Vagina (tissue), 2 donors: ENCODE measurements around the gene SEMA3D. TPM values are rescaled to one million over a fixed set of nuclear protein-coding genes. Genes with fewer than 3 reads are reported as not detected.

Source experiments
- DNase-seq, 2 donors: peaks; one replicate each; pipeline ENCODE4 v3.0.0-alpha.2; 2017; ENCODE audit errors: extremely low spot score in 2 of 2
- H3K27ac ChIP-seq: fragments of 200-600 bp; sonication (generic); one replicate; pipeline ENCODE4 v1.5.1; 2019
- H3K27me3 ChIP-seq: fragments of 200-600 bp; sonication (generic); one replicate; pipeline ENCODE4 v1.5.1; 2019
- H3K36me3 ChIP-seq, 2 donors: fragments of 200-600 bp; sonication (generic); one replicate each; pipeline ENCODE4 v1.5.1; 2017 to 2019
- H3K4me1 ChIP-seq: fragments of 200-600 bp; sonication (generic); one replicate; pipeline ENCODE4 v1.5.1; 2019
- H3K4me3 ChIP-seq, 2 donors: fragments of 200-600 bp; sonication (generic); 1 replicate in 1 of 2; 2 replicates in 1 of 2; pipeline ENCODE4 v1.5.1; 2016 to 2019
- H3K9me3 ChIP-seq: fragments of 200-600 bp; sonication (generic); one replicate; pipeline ENCODE4 v1.5.1; 2019
- POLR2A ChIP-seq, 2 donors: fragments of 450-650 bp; IDR thresholded peaks; one replicate each; pipeline ENCODE4 v1.6.1; 2017; ENCODE audit warnings: antibody characterized with exemption in 2 of 2, mild to moderate bottlenecking in 2 of 2, moderate library complexity in 2 of 2
- POLR2AphosphoS5 ChIP-seq, 2 donors: sonication (generic); formaldehyde crosslinking; IDR thresholded peaks; one replicate each; pipeline ENCODE4 v1.9.0; 2017; ENCODE audit warnings: antibody characterized with exemption in 2 of 2, mild to moderate bottlenecking in 2 of 2, low read depth in 1 of 2; ENCODE audit not compliant: insufficient read depth in 1 of 2
- intact Hi-C: fragments of 100-400 bp; cut with DNase I; formaldehyde crosslinking; loops from one replicate; pipeline ENCODE4 v1.15.1; 2023
- total RNA-seq: library from RNA; depleted of rRNA; stranded (reverse); fragments of >200 nt; gene quantifications from one replicate; pipeline ENCODE4 v1.2.3, GENCODE V29; 2016
- TF ChIP-seq, protein P1 (sequence below), 3 experiments: fragments of 450-650 bp in 2 of 3; fragments of 200-600 bp in 1 of 3; sonication (generic) in 1 of 3; IDR thresholded peaks; one replicate each; pipeline ENCODE4 v1.5.1; 2017 to 2019; ENCODE audit warnings: antibody characterized with exemption in 3 of 3, mild to moderate bottlenecking in 2 of 3, moderate library complexity in 2 of 3

Gene SEMA3D
- total RNA-seq, 1 donor from 2014 or later = 2.2 TPM

DNA sequence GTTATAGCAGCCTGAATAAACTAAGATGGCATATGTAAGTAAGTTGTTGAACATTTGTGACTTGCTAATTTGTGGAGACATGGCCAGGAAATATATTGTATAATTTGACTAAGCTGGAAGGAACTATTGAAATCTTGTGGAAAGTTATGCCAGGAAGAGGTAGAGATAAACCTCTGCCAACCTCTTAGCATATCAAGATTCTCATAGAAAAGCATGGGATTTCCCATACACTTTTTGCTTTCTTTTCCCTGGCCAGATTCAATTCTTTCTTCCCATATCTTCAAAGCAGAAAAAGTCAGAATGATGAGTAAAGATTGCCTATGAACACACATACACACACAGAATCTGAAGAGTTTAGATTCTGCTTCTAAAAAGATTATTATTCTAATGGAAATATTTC is 216.2 kb downstream of the SEMA3D start:
- intact Hi-C loops = no loop called here

DNA sequence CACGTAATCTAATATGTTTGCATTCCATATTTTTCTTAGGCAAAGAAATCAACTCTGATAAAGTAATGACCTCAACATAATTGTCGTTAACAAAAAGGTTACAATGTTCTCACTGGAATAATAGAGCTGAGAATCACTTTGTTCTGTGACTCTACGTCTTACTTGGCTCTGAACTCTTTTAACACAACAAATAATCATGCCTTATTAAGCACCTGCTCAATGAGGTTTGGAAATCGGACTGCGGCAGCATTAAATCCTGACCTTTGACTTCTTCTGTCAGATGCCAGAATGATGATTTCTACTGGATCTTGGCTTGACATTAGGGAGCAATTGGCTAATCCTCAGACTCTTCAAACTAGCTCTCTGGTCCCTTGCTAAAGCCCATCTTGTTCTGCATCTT is 233.6 kb downstream of the SEMA3D start:
- TF ChIP-seq, protein P1, sequence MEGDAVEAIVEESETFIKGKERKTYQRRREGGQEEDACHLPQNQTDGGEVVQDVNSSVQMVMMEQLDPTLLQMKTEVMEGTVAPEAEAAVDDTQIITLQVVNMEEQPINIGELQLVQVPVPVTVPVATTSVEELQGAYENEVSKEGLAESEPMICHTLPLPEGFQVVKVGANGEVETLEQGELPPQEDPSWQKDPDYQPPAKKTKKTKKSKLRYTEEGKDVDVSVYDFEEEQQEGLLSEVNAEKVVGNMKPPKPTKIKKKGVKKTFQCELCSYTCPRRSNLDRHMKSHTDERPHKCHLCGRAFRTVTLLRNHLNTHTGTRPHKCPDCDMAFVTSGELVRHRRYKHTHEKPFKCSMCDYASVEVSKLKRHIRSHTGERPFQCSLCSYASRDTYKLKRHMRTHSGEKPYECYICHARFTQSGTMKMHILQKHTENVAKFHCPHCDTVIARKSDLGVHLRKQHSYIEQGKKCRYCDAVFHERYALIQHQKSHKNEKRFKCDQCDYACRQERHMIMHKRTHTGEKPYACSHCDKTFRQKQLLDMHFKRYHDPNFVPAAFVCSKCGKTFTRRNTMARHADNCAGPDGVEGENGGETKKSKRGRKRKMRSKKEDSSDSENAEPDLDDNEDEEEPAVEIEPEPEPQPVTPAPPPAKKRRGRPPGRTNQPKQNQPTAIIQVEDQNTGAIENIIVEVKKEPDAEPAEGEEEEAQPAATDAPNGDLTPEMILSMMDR (IDR thresholded peaks at IDR 0.05) = no peak
- TF ChIP-seq POLR2A (IDR thresholded peaks at IDR 0.05) (no peak), POLR2AphosphoS5 (IDR thresholded peaks at IDR 0.05; ENCODE audit: insufficient read depth in 1 of 2, low read depth in 1 of 2) (no peak)
- H3K27ac ChIP-seq = no peak overlapping the region
- H3K4me1 ChIP-seq = no peaks in the 10 kb centered on the region
- DNase-seq = no peak
- H3K36me3 ChIP-seq = no peaks in the 10 kb centered on the region
- no peak overlapping the region for H3K4me3 ChIP-seq
- no peaks in the 10 kb centered on the region for H3K9me3 ChIP-seq
- no peaks in the 10 kb centered on the region for H3K27me3 ChIP-seq
- intact Hi-C loops = no loop called here

More for the DNA sequence above, 216.2 kb downstream of the SEMA3D start:
- no peak for DNase-seq
- no peak overlapping the region for H3K4me3 ChIP-seq
- TF ChIP-seq POLR2AphosphoS5 (IDR thresholded peaks at IDR 0.05; ENCODE audit: insufficient read depth in 1 of 2, low read depth in 1 of 2) (no peak), POLR2A (IDR thresholded peaks at IDR 0.05) (no peak)
- TF ChIP-seq, protein P1 (IDR thresholded peaks at IDR 0.05) = no peak
- no peaks in the 10 kb centered on the region for H3K36me3 ChIP-seq
- no peaks in the 10 kb centered on the region for H3K9me3 ChIP-seq
- H3K27ac ChIP-seq = no peak overlapping the region
- no peaks in the 10 kb centered on the region for H3K4me1 ChIP-seq
- no peaks in the 10 kb centered on the region for H3K27me3 ChIP-seq

DNA sequence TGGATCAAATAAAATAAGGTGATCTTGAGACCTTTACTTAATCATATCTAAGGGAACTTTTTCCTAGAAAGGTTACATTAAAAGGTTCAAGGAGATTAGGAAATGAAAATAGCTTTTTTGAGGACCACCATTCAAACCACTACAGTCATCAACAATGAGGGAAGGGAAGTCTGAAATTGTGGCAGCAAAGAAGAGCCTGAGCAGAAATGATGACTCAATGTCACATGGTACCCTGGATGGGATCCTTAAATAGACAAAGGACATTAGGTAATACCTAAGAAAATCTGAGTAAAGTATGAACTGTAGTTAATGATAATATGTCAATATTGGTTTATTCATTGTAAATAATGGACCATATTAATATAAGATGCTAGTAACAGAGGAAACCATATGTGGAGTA is 236.0 kb downstream of the SEMA3D start:
- Histone ChIP-seq H3K27ac (no peak overlapping the region), H3K36me3 (no peaks in the 10 kb centered on the region), H3K9me3 (no peaks in the 10 kb centered on the region), H3K4me3 (no peak overlapping the region), H3K4me1 (no peaks in the 10 kb centered on the region), H3K27me3 (no peaks in the 10 kb centered on the region)
- intact Hi-C loops = no loop called here
- DNase-seq = no peak
- TF ChIP-seq, protein P1 (IDR thresholded peaks at IDR 0.05) = no peak
- TF ChIP-seq POLR2A (IDR thresholded peaks at IDR 0.05) = no peak
- no peak for TF ChIP-seq POLR2AphosphoS5 (IDR thresholded peaks at IDR 0.05; ENCODE audit: insufficient read depth in 1 of 2, low read depth in 1 of 2)

DNA sequence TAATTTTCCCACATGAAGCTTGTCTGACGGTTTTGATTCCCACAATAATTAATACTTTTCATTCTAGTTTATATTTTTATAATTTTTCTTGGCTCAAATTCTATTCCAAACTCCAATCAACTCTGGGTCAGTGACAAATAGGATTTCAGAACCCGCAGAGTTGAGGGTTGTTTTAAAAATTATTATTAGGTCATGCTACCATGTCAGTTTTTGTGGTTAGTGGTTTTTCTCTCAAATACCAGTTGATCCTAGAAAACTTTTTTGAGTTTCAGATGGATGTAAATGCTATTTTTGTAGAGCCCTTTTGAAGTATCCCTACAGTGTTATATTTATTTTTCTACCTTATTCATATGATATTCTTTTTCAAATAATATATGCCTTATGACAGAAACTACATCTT is 237.4 kb downstream of the SEMA3D start:
- Histone ChIP-seq H3K27ac (no peak overlapping the region), H3K4me3 (no peak overlapping the region), H3K36me3 (no peaks in the 10 kb centered on the region), H3K9me3 (no peaks in the 10 kb centered on the region), H3K27me3 (no peaks in the 10 kb centered on the region), H3K4me1 (no peaks in the 10 kb centered on the region)
- no peak for DNase-seq
- TF ChIP-seq POLR2AphosphoS5 (IDR thresholded peaks at IDR 0.05; ENCODE audit: insufficient read depth in 1 of 2, low read depth in 1 of 2) (no peak), POLR2A (IDR thresholded peaks at IDR 0.05) (no peak)
- TF ChIP-seq, protein P1 (IDR thresholded peaks at IDR 0.05) = no peak
- intact Hi-C loops = no loop called here

DNA sequence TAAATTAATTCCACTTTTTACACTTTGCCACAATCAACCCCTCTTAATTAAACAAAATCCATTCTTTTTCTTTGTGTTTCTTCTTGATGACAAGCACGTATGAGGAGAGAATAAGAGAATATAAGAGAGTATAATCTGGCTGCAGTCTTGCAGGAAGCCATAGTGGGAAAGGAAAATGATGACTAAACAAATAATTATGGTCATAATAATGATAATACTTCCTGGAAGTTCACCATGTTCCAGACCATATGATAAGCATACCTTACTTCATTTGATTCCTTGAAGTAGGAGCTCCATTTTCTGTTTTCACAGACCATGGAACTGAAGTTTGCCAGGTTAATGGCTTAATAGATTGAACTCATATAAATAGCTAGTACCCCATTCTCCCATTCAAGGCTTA is 237.8 kb downstream of the SEMA3D start:
- DNase-seq = no peak
- intact Hi-C loops = no loop called here
- H3K9me3 ChIP-seq = no peaks in the 10 kb centered on the region
- TF ChIP-seq, protein P1 (IDR thresholded peaks at IDR 0.05) = no peak
- TF ChIP-seq POLR2A (IDR thresholded peaks at IDR 0.05) (no peak), POLR2AphosphoS5 (IDR thresholded peaks at IDR 0.05; ENCODE audit: insufficient read depth in 1 of 2, low read depth in 1 of 2) (no peak)
- no peaks in the 10 kb centered on the region for H3K4me1 ChIP-seq
- H3K36me3 ChIP-seq = no peaks in the 10 kb centered on the region
- H3K4me3 ChIP-seq = no peak overlapping the region
- H3K27me3 ChIP-seq = no peaks in the 10 kb centered on the region
- H3K27ac ChIP-seq = no peak overlapping the region
